HG03095 (cell line): Measurements from ENCODE around the gene SP2.

ENCODE experiments used
- ATAC-seq: cut with Tn5 transposase; IDR thresholded peaks from one replicate; pipeline ENCODE4 v1.9.1; 2021; ENCODE audit warnings: moderate library complexity; ENCODE audit not compliant: unreplicated experiment

The SP2 gene

DNA sequence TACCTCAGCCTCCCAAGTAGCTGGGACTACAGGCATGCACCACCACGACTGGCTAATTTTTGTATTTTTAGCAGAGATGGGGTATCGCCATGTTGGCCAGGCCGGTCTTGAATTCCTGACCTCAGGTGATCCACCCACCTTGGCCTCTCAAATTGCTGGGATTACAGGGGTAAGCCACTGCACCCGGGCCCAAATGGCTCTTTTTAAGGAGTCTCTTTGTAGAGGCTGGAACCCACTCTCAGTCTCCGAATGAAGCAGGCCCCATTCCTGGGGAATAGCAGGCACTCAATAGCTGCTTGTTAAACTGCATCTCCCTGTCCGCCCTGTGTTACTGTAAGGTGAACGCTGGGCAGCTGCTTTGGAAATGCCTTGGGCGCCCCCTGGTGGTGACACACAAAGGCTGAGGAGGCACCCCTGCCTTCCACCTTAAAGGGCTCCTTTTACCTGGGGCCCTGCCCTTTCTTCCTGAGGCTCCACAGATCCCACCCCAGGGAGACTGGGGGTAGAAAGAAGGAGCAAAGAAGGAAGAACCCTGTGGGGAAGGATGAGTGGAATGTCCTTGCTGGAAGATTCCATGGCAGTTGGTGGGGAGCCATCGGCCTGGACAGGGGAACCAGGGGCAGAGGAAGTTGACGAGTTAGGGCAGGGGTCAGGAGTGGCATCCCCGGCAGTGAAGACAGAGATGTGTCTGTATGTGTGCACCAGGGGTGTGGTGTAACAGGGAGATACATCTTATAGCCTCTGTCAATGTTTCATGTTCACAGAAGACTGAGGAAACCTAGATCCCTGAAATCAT lies 6.1 kb upstream of the SP2 start:
- no peak for ATAC-seq

DNA sequence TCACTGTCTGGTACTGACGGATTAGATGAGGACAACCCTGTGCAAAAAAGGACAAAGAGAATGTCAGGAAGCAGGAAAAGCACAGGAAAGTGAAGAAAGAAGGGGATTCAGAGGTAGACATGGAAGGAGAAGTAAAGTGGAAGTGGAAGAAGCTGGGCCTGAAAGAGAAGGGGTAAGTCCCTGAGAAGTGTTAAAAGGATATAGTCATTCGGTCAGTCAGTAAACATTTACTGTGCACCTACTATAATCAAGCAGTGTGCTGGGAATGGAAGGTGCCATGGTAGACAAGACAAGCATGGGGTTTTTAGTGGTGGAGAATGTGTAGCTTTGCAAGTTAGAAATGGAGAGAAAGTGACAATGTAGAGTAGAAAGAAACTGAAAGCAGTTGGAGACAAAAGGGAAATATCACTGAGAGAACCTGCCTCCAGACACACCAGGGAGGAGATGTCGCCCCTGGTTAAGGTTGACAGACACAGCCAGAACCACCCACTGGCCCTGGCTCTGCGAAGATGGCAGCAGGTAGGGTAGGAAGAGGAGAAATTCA lies 4.4 kb upstream of the SP2 start:
- ATAC-seq: no peak

DNA sequence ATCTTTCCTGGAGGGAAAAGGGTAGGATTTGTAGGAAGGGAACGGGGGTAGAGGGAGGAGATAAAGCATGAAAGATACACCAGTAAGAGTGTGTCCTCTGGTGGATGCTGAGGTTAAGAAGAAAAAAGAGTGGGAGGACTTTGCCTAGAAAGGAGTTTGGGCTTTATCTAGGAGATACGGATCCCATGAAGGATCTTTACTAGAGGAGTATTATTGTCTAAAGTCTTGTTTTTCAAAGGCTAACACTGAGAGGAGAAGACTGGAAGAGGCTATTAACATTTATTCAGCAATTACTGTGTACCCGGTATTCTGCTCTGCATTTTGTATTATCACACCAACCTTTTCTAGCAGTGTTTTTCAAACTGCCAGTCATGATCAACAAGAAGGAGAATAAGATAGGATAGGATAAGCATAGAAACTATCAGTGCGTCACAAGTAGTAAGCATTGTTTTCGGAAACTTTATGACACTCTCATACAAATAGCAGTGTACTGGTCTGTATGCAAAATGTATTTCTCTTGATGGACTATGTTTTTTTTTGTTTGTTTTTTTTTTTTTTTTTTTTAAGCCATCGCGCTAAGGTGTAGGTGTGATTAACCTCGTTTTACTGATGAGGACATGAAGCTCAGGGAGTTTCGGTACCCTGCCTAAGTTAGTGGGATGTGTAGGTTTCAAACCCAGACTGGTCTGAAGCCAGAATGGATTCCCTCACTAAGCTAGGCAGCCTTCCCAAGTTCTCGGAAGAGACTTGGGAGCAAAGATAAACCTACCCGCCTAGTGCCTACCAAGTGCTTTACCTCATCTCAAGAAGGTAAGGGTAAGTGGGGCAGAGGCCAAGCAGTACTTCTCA lies 1.3 kb upstream of the SP2 start:
- no peak for ATAC-seq

DNA sequence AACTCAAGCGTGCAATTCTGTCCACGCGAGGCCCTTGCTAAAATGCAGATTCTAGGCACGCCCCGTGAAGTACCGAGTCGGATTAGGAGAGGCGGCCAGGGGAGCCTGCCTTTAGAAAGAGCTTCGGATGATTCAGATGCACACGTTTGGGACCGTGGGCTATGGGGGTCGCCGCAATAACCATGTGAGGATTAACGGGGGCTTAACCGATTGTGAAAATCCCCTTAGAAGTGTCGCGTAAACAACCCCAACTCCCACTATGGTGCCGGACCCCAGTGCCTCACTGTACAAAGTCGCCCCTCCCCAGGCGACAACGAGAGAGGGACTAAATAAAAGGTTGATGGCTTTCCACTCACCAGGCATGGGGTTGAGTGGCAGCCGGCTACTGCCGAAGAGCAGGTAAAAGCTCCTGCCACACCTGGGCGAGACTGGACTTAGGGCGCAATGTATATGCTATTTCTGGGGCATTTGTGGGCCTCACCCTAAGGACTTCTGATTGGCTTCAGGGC lies 635 bp upstream of the SP2 start:
- ATAC-seq: no peak

DNA sequence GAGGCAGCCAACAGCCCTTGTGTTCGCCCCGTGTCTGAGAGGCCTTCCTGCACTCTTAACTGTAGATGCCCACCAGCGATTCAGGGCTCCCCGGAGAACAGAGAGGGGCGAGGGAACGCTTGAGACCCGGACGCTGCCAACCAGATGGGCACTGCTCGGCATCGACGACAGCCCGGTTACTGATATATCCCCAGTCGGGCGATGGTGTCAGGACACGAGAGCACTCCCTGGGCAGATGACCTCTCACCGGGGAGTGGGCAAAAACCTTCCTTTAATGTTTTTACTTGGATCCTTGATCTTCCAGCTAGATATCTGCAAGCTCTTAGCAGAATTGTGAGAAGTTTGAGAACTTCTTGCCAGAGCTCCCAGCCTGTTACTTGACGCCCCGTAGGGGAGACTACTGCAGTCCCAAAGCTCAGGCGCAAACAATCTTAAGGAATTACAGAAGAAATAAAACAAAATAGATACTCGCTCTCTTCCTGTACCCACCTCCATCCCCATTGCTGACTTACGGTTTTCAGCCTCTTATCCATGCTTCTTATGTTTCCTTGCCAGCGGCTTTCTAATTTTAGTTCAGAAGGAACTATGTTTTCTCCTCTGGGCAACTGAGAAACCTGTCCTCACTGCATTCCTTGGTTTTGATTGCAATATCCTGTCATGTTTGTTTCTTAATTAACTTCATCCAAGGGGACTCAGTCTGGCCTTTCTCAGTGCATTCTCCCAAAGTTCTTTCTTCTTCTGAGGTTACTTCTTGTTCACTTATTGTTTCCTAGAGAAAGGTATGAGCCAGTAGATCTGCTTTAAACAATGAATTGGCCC lies 845 bp downstream of the SP2 start:
- no peak for ATAC-seq

DNA sequence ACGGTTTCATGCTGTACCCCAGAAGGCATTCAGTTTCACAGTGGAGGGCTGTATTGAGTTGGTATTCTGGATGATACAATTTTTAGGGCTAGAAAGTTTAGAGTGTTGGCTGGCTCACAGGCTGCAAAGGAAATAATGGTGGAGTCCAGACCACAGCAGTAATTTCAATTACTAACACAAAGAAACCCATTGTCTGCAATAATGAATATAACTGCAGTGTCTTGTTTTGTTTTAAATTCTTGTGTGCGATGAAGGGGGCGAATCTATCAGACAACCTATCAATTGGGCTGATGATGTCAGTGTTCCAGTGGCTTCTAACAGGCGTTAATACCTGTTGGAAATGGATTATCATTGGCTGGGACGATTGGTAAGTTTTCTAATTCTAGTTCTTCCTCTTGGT lies 1.5 kb downstream of the SP2 start:
- ATAC-seq: no peak

DNA sequence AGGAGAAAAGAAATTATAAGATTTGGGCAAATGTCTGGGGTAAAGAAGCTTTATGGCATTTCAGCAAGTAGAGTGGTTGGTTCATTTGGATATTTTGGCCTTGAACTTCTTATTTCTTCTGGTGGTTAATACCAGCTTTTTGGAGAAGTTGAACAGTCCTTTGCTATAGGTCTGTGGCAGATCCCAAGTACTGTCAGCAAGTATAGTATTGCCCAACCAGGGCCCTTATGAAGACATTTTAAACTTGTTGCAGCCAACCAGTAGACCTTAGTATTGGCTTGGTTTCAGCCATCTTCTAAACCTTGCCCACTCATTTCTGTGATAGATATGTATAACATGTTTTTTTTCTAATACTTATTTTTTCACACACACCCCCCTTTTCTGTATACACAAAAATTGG lies 2.2 kb downstream of the SP2 start:
- ATAC-seq: no peak

DNA sequence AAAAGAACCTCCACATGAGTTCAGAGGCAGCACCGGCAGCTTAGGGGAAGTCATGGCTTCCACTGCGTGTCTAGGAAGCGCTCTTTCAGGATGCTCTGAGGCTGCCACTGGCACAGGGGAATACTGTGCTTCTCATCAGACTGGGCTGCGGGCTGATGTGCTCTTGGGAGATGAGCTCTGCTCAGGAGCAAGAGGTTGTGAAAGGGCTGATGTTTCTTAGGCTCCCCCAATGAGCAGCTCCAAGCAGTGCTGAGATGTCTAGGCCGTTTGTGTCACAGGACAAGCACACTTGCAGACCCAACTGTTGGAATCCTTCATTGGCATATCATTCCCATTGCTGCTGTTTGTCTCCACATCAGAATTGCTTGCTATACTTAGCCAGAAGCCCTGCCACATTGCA lies 3.6 kb downstream of the SP2 start:
- no peak for ATAC-seq

DNA sequence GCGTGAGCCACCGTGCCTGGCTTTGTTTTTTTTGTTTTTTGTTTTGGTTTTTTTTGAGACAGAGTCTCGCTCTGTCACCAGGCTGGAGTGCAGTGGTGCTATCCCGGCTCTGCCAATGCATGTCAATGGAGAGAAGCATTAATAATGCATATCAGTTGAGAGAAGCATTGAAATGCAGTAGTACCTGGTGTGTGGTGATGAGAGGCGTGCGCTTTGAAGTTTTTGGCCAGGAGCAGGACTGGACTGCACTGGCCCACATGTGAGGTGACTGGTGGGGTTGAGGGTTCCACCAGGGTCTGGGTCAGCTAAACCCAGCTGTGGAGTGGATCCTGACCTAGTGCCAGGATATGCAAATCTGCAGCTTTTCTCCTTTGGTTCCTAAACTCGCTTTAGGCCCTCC lies 5.4 kb downstream of the SP2 start:
- no peak for ATAC-seq

DNA sequence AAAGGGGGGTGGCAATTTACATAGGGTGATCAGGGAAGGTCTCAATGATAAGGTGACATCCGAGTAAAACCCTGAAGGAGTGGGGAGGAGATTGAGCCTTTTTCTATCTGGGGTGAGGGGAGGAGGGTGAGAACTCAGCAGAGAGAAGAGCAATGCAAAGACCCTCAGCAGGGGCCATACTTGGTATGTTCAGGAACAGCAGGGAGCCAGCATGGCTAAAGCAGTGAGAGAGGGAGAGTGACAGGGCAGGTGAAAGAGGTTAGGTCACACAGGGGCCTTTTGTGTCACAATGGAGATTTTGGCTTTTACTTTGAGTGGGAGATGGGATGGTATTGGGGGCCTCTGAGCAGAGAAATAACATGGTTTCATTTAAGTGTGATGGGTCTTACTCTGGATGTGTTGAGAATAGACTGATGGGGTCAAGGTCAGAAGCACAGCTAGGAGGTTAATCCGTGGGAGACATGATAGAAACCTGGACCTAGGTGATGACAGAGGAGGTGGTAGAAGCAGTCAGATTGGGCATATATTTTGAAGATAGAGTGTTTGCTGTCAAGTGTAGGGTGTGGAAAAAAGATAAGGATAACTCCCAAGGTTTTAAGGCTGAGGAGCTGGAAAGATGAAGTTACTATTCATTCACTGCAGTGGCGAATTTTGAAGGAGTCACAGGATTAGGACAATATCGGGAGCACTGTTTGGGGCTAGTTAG lies 6.2 kb downstream of the SP2 start:
- no peak for ATAC-seq

DNA sequence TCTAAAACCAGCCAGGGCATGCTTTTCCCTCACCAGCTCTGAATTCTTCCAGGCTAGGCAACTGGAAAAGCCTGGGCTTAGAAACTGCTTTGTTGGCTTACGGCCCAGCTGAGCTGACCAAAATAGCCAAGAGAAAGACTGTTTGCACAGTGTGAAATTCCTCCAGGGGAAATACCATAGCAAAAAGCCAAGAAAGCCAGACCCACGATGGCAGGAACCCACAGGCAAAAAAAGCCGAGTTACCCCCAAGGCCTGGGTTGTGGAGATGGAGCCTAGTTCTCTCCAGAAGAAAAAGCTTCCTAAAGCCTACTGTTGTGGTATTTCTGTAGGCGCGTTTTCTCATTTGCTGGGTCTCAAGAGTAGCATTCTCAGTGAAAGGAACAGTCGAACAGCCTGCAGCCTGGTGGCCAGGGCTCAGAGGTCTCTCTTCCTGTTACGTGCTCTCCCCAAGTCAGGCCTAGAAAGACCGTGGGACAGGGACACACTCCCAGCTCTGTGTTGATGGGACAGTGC lies 9.2 kb downstream of the SP2 start:
- ATAC-seq: no peak

DNA sequence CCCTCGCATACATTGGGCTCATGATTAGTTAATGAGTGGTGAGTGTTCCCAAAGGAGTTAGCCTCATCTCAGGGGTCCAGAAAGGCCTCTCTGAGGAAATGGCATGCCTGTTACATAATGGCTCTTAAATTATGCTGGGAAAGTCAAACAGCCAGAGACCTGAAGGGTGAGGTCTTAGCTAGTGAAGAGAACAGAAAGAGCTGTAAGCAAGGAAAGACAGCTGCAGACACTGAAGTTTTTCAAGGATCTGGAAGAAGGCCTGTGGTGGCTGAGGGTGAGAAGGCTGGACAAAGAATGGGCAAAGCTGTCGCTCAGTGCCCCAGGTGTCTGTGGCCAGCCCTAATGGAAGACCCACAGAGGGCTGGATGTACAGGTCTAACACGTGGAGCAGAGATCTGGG lies 10.4 kb downstream of the SP2 start:
- no peak for ATAC-seq

DNA sequence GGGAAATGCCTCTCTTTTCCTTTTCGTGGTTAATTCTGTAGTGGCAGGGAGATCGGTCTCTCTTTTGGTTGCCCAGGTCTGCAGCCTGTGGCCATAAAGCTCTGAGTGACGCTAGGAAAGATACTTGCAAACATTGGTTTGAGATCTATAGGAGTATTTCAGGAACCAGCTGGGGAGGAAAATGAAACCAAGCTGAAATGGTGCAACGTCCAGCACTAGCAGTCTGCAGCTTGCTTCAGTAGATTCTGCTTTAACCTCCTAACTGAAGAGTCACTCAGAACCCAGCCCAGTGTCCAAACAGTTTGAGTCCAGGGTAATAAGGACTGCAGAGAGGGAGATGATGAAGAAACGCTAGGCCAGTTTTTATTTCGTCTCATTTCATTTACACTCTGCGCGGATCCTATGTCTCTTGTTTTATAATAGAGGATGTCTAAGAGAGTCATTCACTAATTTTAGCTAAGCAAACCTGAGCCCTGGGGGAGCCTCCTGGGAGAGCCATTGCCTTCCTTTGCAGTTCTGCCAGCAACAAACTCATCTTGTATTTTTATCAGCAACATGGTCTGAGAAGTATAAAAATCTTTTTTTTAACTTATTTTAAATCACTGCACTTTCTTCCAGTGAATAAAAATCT lies 12.0 kb downstream of the SP2 start:
- ATAC-seq: no peak

DNA sequence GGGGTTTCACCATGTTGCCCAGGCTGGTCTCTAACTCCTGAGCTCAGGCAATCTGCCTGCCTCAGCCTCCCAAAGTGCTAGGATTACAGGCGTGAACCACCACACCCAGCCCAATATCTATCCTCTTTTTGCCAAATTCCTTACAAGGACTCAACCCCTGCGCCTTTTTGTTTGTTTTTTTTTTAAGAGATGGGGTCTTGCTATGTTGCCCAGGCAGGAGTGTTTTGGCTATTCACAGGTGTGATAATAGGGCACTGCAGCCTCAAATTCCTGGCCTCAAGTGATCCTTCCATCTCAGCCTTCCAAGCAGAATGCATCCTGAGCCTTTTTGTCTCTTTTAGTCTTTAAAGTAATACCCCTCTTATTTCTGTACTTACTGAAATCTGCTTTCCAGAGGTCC lies 17.0 kb downstream of the SP2 start:
- ATAC-seq: no peak

DNA sequence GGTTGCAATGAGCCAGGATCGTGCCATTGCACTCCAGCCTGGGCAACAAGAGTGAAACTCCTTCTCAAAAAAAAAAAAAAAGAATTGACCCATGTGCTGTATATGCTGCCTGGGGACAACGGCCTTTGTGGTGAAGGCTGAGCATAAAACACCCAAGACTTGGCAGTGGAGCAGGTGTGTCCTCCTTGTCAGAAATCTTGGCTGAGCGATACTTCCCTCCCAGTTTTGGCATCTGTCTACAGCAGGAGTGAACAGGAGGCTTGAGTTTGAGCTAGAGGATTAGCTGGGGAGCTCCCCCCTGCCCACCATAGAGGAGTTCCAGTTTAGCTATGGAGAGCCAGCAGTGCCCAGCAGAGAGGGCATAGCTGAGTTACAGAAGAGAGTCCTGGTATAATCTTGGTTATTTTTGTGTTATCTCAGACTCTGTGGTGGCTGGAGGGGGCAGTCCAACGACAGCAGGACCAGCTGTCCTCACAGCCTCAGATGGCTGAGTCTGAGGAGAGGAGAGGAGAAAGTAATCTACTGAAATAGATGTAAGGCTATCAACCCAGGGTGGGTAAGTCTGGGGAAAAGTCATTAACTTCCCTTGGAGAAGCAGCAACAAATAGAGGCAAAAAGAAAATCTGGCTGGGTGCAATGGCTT lies 18.4 kb downstream of the SP2 start:
- ATAC-seq: no peak

DNA sequence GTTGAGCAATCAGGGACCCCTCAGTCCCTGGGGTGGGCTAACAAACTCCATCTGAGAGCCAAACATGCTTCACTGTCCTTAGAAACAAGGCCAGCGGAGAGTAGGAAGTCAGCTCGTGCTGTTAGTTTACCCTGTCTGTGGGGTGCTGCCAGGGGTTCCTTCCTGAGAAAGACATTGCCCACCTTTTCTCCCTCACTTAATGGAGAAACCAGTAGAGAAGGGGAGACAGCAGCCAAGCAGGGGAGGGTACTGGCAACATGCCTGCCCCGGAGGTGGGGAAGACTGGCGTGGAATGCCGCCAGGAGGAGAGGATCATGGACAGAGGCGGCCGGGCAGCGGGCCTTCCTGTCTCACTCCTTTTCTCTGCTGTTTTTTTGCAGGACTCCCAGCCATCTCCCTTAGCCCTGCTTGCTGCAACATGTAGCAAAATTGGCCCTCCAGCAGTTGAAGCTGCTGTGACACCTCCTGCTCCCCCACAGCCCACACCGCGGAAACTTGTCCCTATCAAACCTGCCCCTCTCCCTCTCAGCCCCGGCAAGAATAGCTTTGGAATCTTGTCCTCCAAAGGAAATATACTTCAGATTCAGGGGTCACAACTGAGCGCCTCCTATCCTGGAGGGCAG lies 19.9 kb downstream of the SP2 start:
- no peak for ATAC-seq

DNA sequence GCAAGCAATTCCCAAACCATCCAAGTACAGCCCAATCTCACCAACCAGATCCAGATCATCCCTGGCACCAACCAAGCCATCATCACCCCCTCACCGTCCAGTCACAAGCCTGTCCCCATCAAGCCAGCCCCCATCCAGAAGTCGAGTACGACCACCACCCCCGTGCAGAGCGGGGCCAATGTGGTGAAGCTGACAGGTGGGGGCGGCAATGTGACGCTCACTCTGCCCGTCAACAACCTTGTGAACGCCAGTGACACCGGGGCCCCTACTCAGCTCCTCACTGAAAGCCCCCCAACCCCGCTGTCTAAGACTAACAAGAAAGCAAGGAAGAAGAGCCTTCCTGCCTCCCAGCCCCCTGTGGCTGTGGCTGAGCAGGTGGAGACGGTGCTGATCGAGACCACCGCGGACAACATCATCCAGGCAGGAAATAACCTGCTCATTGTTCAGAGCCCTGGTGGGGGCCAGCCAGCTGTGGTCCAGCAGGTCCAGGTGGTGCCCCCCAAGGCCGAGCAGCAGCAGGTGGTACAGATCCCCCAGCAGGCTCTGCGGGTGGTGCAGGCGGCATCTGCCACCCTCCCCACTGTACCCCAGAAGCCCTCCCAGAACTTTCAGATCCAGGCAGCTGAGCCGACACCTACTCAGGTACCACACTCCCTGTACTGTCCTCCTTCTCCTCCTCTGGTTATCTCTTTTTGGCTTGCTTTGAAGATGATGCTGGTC lies 20.6 kb downstream of the SP2 start:
- ATAC-seq: no peak

DNA sequence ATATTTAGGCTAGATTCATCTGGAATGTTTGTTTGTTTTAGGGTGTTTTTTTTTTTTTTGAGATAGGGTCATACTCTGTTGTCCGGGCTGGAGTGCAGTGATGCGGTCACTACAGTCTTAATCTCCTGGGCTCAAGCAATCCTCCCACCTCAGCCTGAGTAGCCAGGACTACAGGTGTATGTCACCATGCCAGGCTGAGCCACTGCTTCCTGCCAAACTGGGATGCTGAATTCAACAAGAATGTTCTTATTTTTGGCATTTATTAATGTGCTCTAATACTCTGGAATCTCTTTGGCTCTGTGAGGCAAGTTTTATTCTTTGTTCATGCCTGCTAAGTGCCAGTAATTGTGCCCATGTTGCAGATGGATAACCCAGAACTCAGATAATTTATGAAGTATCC lies 21.5 kb downstream of the SP2 start:
- ATAC-seq: no peak
